ENCODE measurements around the gene GRAMD1A.

- no peak for TF ChIP-seq EZH2 (IDR thresholded peaks at IDR 0.05)
- no peak for TF ChIP-seq POLR2AphosphoS5 (IDR thresholded peaks at IDR 0.05; ENCODE audit: borderline replicate concordance, low read depth, low read length)
- TF ChIP-seq FOXP2 (optimal IDR thresholded peaks at IDR 0.05; ENCODE audit: control extremely low read depth, extremely low read length, insufficient read depth): no peak
Measured at GRCh38 chr19:35045667-35046300, 45.7 kb downstream of the GRAMD1A start.
